IMR-90 (cell line): Measurements from ENCODE around the gene GPR141. TPM values are rescaled to one million over a fixed set of nuclear protein-coding genes. Genes with fewer than 3 reads are reported as not detected.

Source experiments
- ATAC-seq: fragments of 200-7000 bp; cut with Tn5 transposase; 2 replicates; pipeline ENCODE4 v1.9.1; 2020; ENCODE audit warnings: low read depth, mild to moderate bottlenecking, moderate library complexity
- BruUV-seq: library from RNA; stranded (reverse); fragments of 400-500 nt; replicated peaks from 2 replicates; lab custom pipeline; 2021; lab: Mats Ljungman, UMichigan
- CTCF ChIA-PET: fragments of 300-600 bp; formaldehyde crosslinking; extraction: SDS; loops from one replicate; lab custom pipeline; 2021; ENCODE audit warnings: antibody characterized with exemption; lab: Yijun Ruan, JAX
- POLR2A ChIA-PET: fragments of 300-600 bp; sonication (Branson Sonifier 250); formaldehyde crosslinking; loops from one replicate; lab custom pipeline; 2022; ENCODE audit warnings: antibody characterized with exemption; ENCODE audit not compliant: unreplicated experiment; lab: Charles Lee
- DNase-seq: peaks from one replicate; pipeline ENCODE4 v3.0.0; 2013
- H2AFZ ChIP-seq: replicated peaks from 2 replicates; pipeline ENCODE3; 2013; ENCODE audit warnings: low read length, mild to moderate bottlenecking; ENCODE audit not compliant: poor library complexity
- H2AK5ac ChIP-seq: 2 replicates; pipeline ENCODE4 v1.6.1; 2013; ENCODE audit warnings: low read depth, low read length, inconsistent platforms
- H2AK9ac ChIP-seq: replicated peaks from 2 replicates; pipeline ENCODE3; 2013; ENCODE audit warnings: mild to moderate bottlenecking, low read depth, low read length, moderate library complexity; ENCODE audit not compliant: poor library complexity
- H2BK120ac ChIP-seq: 2 replicates; pipeline ENCODE4 v1.6.1; 2013; ENCODE audit warnings: low read depth, low read length, inconsistent platforms
- H2BK15ac ChIP-seq: 3 replicates; pipeline ENCODE4 v1.6.1; 2013; ENCODE audit warnings: low read depth, low read length, inconsistent platforms
- H2BK20ac ChIP-seq: 2 replicates; pipeline ENCODE4 v1.6.1; 2013; ENCODE audit warnings: low read depth, mild to moderate bottlenecking, inconsistent platforms, low read length, moderate library complexity
- H2BK5ac ChIP-seq: 2 replicates; pipeline ENCODE4 v1.6.1; 2013; ENCODE audit warnings: mild to moderate bottlenecking, low read depth, low read length, inconsistent platforms; ENCODE audit not compliant: poor library complexity, severe bottlenecking
- H3K14ac ChIP-seq: replicated peaks from 2 replicates; pipeline ENCODE4 v1.6.1; 2013; ENCODE audit warnings: low read depth, low read length, inconsistent platforms
- H3K18ac ChIP-seq: 2 replicates; pipeline ENCODE4 v1.6.1; 2013; ENCODE audit warnings: low read depth, low read length, control low read depth
- H3K23ac ChIP-seq: 2 replicates; pipeline ENCODE4 v1.6.1; 2013; ENCODE audit warnings: low read depth, low read length, inconsistent platforms
- H3K27ac ChIP-seq: 2 replicates; pipeline ENCODE4 v1.5.1; 2013; ENCODE audit warnings: mild to moderate bottlenecking, control low read depth, low read length; ENCODE audit not compliant: insufficient read depth
- H3K27me3 ChIP-seq: 2 replicates; pipeline ENCODE4 v1.6.1; 2013; ENCODE audit warnings: low read length; ENCODE audit not compliant: control insufficient read depth, insufficient read depth
- H3K36me3 ChIP-seq: 2 replicates; pipeline ENCODE4 v1.6.1; 2013; ENCODE audit warnings: low read length, mixed read lengths; ENCODE audit not compliant: control insufficient read depth, insufficient read depth
- H3K4ac ChIP-seq: 2 replicates; pipeline ENCODE4 v1.6.1; 2013; ENCODE audit warnings: low read depth, low read length, inconsistent platforms
- H3K4me1 ChIP-seq: 2 replicates; pipeline ENCODE4 v1.6.1; 2013; ENCODE audit warnings: low read length, mixed read lengths; ENCODE audit not compliant: control insufficient read depth, insufficient read depth
- H3K4me2 ChIP-seq: 2 replicates; pipeline ENCODE4 v1.6.1; 2013; ENCODE audit warnings: low read depth, mild to moderate bottlenecking, control low read depth, low read length, moderate library complexity
- H3K4me3 ChIP-seq: 2 replicates; pipeline ENCODE4 v1.5.1; 2013; ENCODE audit warnings: low read depth, mild to moderate bottlenecking, control low read depth, low read length, moderate library complexity; ENCODE audit not compliant: insufficient read depth
- H3K56ac ChIP-seq: 2 replicates; pipeline ENCODE4 v1.6.1; 2013; ENCODE audit warnings: low read length, inconsistent platforms; ENCODE audit not compliant: insufficient read depth; ENCODE audit errors: extremely low read depth
- H3K79me1 ChIP-seq, 2 experiments: 2 replicates each; pipeline ENCODE4 v1.6.1; 2013; ENCODE audit warnings: low read length in 2 of 2, inconsistent platforms in 1 of 2, low read depth in 1 of 2
- H3K9ac ChIP-seq: 2 replicates; pipeline ENCODE4 v1.6.1; 2013; ENCODE audit warnings: low read depth, low read length, control low read depth
- H3K9me1 ChIP-seq: 2 replicates; pipeline ENCODE4 v1.6.1; 2013; ENCODE audit warnings: low read length, inconsistent platforms; ENCODE audit not compliant: insufficient read depth
- H3K9me3 ChIP-seq: 2 replicates; pipeline ENCODE4 v1.6.1; 2013; ENCODE audit warnings: low read length; ENCODE audit not compliant: control insufficient read depth, insufficient read depth
- H4K20me1 ChIP-seq: 2 replicates; pipeline ENCODE4 v1.6.1; 2013; ENCODE audit warnings: low read length, inconsistent platforms; ENCODE audit not compliant: insufficient read depth
- H4K5ac ChIP-seq: 2 replicates; pipeline ENCODE4 v1.6.1; 2013; ENCODE audit warnings: mild to moderate bottlenecking, low read depth, low read length, control low read depth
- H4K8ac ChIP-seq, 2 experiments: 2 replicates each; pipeline ENCODE4 v1.6.1; 2013; ENCODE audit warnings: low read depth in 2 of 2, low read length in 2 of 2, control low read depth in 1 of 2, inconsistent platforms in 1 of 2
- H4K91ac ChIP-seq: 2 replicates; pipeline ENCODE4 v1.6.1; 2013; ENCODE audit warnings: low read depth, low read length, inconsistent platforms; ENCODE audit not compliant: insufficient read depth
- CEBPB ChIP-seq: IDR thresholded peaks from 2 replicates; pipeline ENCODE4 v1.6.1; 2012; ENCODE audit warnings: low read depth, low read length, improper control_type of control experiment
- CTCF ChIP-seq: conservative IDR thresholded peaks from 2 replicates; pipeline ENCODE4 v1.5.1; 2012; ENCODE audit warnings: mild to moderate bottlenecking, low read depth, low read length, improper control_type of control experiment
- WGBS, 2 experiments: methylation state at CpG; one replicate each; pipeline versions ENCODE4 v1.1.5 to v1.1.7; 2013; ENCODE audit warnings: missing lambda C conversion rate in 2 of 2; ENCODE audit not compliant: insufficient read length in 1 of 2; ENCODE audit errors: extremely low coverage in 2 of 2; 5-methylcytosine and 5-hydroxymethylcytosine counted together
- dilution Hi-C: fragments of 300-500 bp; cut with HindIII; formaldehyde crosslinking; loops from one replicate; pipeline ENCODE4 v1.14.3; 2018; ENCODE audit warnings: low sequenced_read_pairs; ENCODE audit not compliant: unreplicated experiment
- in situ Hi-C: fragments of 300-500 bp; cut with MboI; formaldehyde crosslinking; loops from 3 replicates; pipeline ENCODE4 v1.14.3; 2019; ENCODE audit warnings: low sequenced_read_pairs, inconsistent platforms, mixed read lengths
- intact Hi-C: fragments of 100-400 bp; cut with micrococcal nuclease; formaldehyde crosslinking; loops from 2 replicates; pipeline ENCODE4 v1.10.0; 2022
- polyA plus RNA-seq, 3 experiments: library from polyadenylated mRNA; depleted of rRNA; stranded (reverse); fragments of >200 nt; gene quantifications; 2 replicates each; pipeline ENCODE4 v1.2.3, GENCODE V29; 2012; ENCODE audit warnings: low replicate concordance in 1 of 3
- total RNA-seq: library from RNA; depleted of rRNA; stranded (reverse); fragments of >200 nt; gene quantifications from 2 replicates; pipeline ENCODE4 v1.2.3, GENCODE V29; 2012

GPR141 gene
- total and polyA plus RNA-seq, 2 of the 4 experiments (the other 2 are of a cell fraction): not detected

- H3K4me1 ChIP-seq: no peaks in the 10 kb centered on the region
- POLR2A ChIA-PET: no interaction called here
- no peak overlapping the region for H3K23ac ChIP-seq
- in situ Hi-C loops: no loop called here
- H2AFZ ChIP-seq: no peak overlapping the region
- H3K14ac ChIP-seq: no peak overlapping the region
- TF ChIP-seq CEBPB (no peak), CTCF (no peak)
- H3K4me2 ChIP-seq: no peak overlapping the region
- no peak overlapping the region for H2BK20ac ChIP-seq
- H4K8ac ChIP-seq: no peak overlapping the region
- H3K36me3 ChIP-seq: no peaks in the 10 kb centered on the region
- no peak overlapping the region for H4K91ac ChIP-seq
- H2BK120ac ChIP-seq: no peak overlapping the region
- no peaks in the 10 kb centered on the region for H3K27me3 ChIP-seq
- no peak overlapping the region for H3K18ac ChIP-seq
- WGBS, 2 experiments: 71% methylated on average over 1 of the region's 8 CpGs; no CpG with 5 or more reads in 1 of the 2 experiments
- no peak overlapping the region for H3K27ac ChIP-seq
- H4K20me1 ChIP-seq: no peaks in the 10 kb centered on the region
- H4K5ac ChIP-seq: no peak overlapping the region
- no peak overlapping the region for H3K56ac ChIP-seq
- peaks cover 8% of the 10 kb centered on the region for H3K9me3 ChIP-seq
- BruUV-seq: no TSS peak
- no peak overlapping the region for H2BK5ac ChIP-seq
- H3K9ac ChIP-seq: no peak overlapping the region
- ATAC-seq (no peak), DNase-seq (no peak)
- intact Hi-C loops: no loop called here
- no peak overlapping the region for H3K4me3 ChIP-seq
- no peak overlapping the region for H2BK15ac ChIP-seq
- no peak overlapping the region for H3K4ac ChIP-seq
- CTCF ChIA-PET: no interaction called here
- H2AK5ac ChIP-seq: no peak overlapping the region
- no peaks in the 10 kb centered on the region for H3K79me1 ChIP-seq
- dilution Hi-C loops: no loop called here
- no peak overlapping the region for H2AK9ac ChIP-seq
- no peaks in the 10 kb centered on the region for H3K9me1 ChIP-seq
Observed at GRCh38 chr7:37666026-37666799, 17.4 kb upstream of the GPR141 start.
